K562 (cell line): ENCODE measurements around the gene RRAS. TPM values are rescaled to one million over a fixed set of nuclear protein-coding genes. Genes with fewer than 3 reads are reported as not detected.

Experiments used
- CBX2 ChIP-seq: fragments of 200-600 bp; sonication (generic); IDR thresholded peaks from one replicate; pipeline ENCODE4 v1.6.1; 2012; ENCODE audit warnings: mild to moderate bottlenecking, low read length, inconsistent platforms; ENCODE audit not compliant: insufficient read depth, poor library complexity, severe bottlenecking
- CBX8 ChIP-seq: fragments of 200-600 bp; sonication (generic); IDR thresholded peaks from 2 replicates; pipeline ENCODE4 v1.6.1; 2012; ENCODE audit warnings: borderline replicate concordance, mixed run types, low read depth, mild to moderate bottlenecking, moderate library complexity, mixed read lengths, low read length, control low read depth, inconsistent platforms; ENCODE audit not compliant: poor library complexity, severe bottlenecking; ENCODE audit errors: extremely low read depth
- CEBPG ChIP-seq, 3 experiments: fragments of 200-800 bp in 1 of 3; sonication (Bioruptor generic) in 1 of 3; sonication (generic) in 1 of 3; formaldehyde crosslinking in 1 of 3; IDR thresholded peaks in 2 of 3; conservative IDR thresholded peaks in 1 of 3; 2 replicates each; pipeline versions ENCODE4 v1.6.1 to v1.8.0; 2016 to 2022; ENCODE audit warnings: missing compliant biosample characterization in 2 of 3, missing genetic modification characterization in 2 of 3, mild to moderate bottlenecking in 1 of 3, missing genetic modification reagents in 1 of 3
- ELF2 ChIP-seq: fragments of 250-450 bp; sonication (Bioruptor Pico); IDR thresholded peaks from 2 replicates; pipeline ENCODE4 v1.5.0; 2021; ENCODE audit warnings: mild to moderate bottlenecking
- HCFC1 ChIP-seq: IDR thresholded peaks from 2 replicates; pipeline ENCODE4 v1.6.1; 2012; ENCODE audit warnings: low read depth, low read length, improper control_type of control experiment
- HMG20B ChIP-seq: fragments of 250-450 bp; sonication (Bioruptor Pico); IDR thresholded peaks from 2 replicates; pipeline ENCODE4 v1.5.0; 2021; ENCODE audit warnings: mild to moderate bottlenecking
- HNRNPH1 ChIP-seq: fragments of 200-400 bp; formaldehyde crosslinking; optimal IDR thresholded peaks from 2 replicates; pipeline ENCODE3; 2017; ENCODE audit warnings: low read depth, mild to moderate bottlenecking, low read length, moderate library complexity
- MITF ChIP-seq: IDR thresholded peaks from 2 replicates; pipeline ENCODE4 v1.6.1; 2014; ENCODE audit warnings: antibody characterized with exemption
- MTA3 ChIP-seq: fragments of 450-650 bp; formaldehyde crosslinking; IDR thresholded peaks from 2 replicates; pipeline ENCODE4 v1.6.1; 2017; ENCODE audit warnings: mild to moderate bottlenecking, borderline replicate concordance
- NCOR1 ChIP-seq: fragments of 450-650 bp; IDR thresholded peaks from 2 replicates; pipeline ENCODE4 v1.6.1; 2016; ENCODE audit warnings: mild to moderate bottlenecking, moderate library complexity
- NFXL1 ChIP-seq: fragments of 450-650 bp; formaldehyde crosslinking; IDR thresholded peaks from 2 replicates; pipeline ENCODE4 v1.4.0; 2021; ENCODE audit warnings: mild to moderate bottlenecking
- PPARD ChIP-seq: fragments of 250-450 bp; sonication (Bioruptor Pico); IDR thresholded peaks from 2 replicates; pipeline ENCODE4 v1.8.0; 2022; ENCODE audit warnings: inconsistent platforms, mild to moderate bottlenecking, moderate library complexity
- RB1 ChIP-seq: fragments of 450-650 bp; IDR thresholded peaks from 2 replicates; pipeline ENCODE4 v1.6.1; 2017; ENCODE audit warnings: low read depth, mild to moderate bottlenecking
- RBM17 ChIP-seq: fragments of 200-400 bp; formaldehyde crosslinking; IDR thresholded peaks from 2 replicates; pipeline ENCODE4 v1.6.1; 2017; ENCODE audit warnings: low read depth, mild to moderate bottlenecking, low read length, borderline replicate concordance
- RFX1 ChIP-seq: fragments of 450-650 bp; IDR thresholded peaks from 2 replicates; pipeline ENCODE4 v1.6.1; 2016; ENCODE audit warnings: mild to moderate bottlenecking, moderate library complexity
- RHOXF2B ChIP-seq: fragments of 250-450 bp; sonication (Bioruptor Pico); conservative IDR thresholded peaks from 2 replicates; pipeline ENCODE4 v1.5.1; 2021
- SREBF2 ChIP-seq: sonication (generic); formaldehyde crosslinking; IDR thresholded peaks from 2 replicates; pipeline ENCODE4 v1.4.0; 2020; ENCODE audit warnings: mild to moderate bottlenecking, missing genetic modification reagents
- TCF7L2 ChIP-seq: fragments of 150-350 bp; IDR thresholded peaks from 2 replicates; pipeline ENCODE4 v1.6.1; 2016; ENCODE audit warnings: low read depth, mild to moderate bottlenecking, low read length, moderate library complexity
- YY1 ChIP-seq, 3 experiments: IDR thresholded peaks; 2 replicates each; pipeline ENCODE4 v1.6.1; 2011; ENCODE audit warnings: low read length in 2 of 3, mild to moderate bottlenecking in 2 of 3, moderate library complexity in 2 of 3, borderline replicate concordance in 1 of 3, control low read depth in 1 of 3, low read depth in 1 of 3; ENCODE audit not compliant: insufficient read depth in 3 of 3, insufficient replicate concordance in 2 of 3, control insufficient read depth in 1 of 3, insufficient read length in 1 of 3; ENCODE audit errors: extremely low read depth in 1 of 3
- ZBTB12 ChIP-seq: fragments of 250-450 bp; sonication (Bioruptor Pico); IDR thresholded peaks from 2 replicates; pipeline ENCODE4 v1.4.0; 2020
- ZNF12 ChIP-seq: sonication (generic); formaldehyde crosslinking; IDR thresholded peaks from 2 replicates; pipeline ENCODE4 v1.4.0; 2020; ENCODE audit warnings: mild to moderate bottlenecking, missing genetic modification reagents
- ZNF253 ChIP-seq: fragments of 250-450 bp; sonication (Bioruptor Pico); conservative IDR thresholded peaks from 2 replicates; pipeline ENCODE4 v1.6.1; 2021; ENCODE audit warnings: mild to moderate bottlenecking
- ZNF263 ChIP-seq: sonication (generic); formaldehyde crosslinking; IDR thresholded peaks from 2 replicates; pipeline ENCODE4 v1.8.0; 2022; ENCODE audit warnings: mild to moderate bottlenecking, missing genetic modification reagents, borderline replicate concordance
- ZNF561 ChIP-seq: fragments of 450-650 bp; formaldehyde crosslinking; conservative IDR thresholded peaks from 2 replicates; pipeline ENCODE4 v1.4.0; 2020; ENCODE audit warnings: mild to moderate bottlenecking, moderate library complexity
- ZNF589 ChIP-seq: fragments of 200-800 bp; sonication (Bioruptor generic); IDR thresholded peaks from 2 replicates; pipeline ENCODE4 v1.6.1; 2016; ENCODE audit warnings: low read depth, missing genetic modification characterization, missing compliant biosample characterization
- ZNF717 ChIP-seq: fragments of 250-450 bp; sonication (Bioruptor Pico); IDR thresholded peaks from 2 replicates; pipeline ENCODE4 v1.5.0; 2021
- polyA plus RNA-seq, 8 experiments: library from polyadenylated mRNA; depleted of rRNA in 4 of 8; stranded (reverse) in 5 of 8; unstranded in 3 of 8; fragments of >200 nt; fragmentation: Nextera tagmentation in 2 of 8; fragmentation: Illumina TruSeq in 1 of 8; extraction: Ambion mirVana in 2 of 8; extraction: Trizol in 1 of 8; gene quantifications; 2 replicates each; pipeline versions ENCODE4 v1.2.1 to v1.2.3, GENCODE V29; 2011 to 2014; ENCODE audit warnings: inconsistent platforms in 1 of 8, missing spikeins in 1 of 8
- total RNA-seq, 7 experiments: library from RNA; depleted of rRNA in 6 of 7; stranded (reverse); fragments of >200 nt in 6 of 7; fragmentation: Illumina TruSeq in 2 of 7; extraction: Trizol in 2 of 7; gene quantifications; 2 replicates each; pipeline versions ENCODE4 v1.2.1 to v1.2.3, GENCODE V29; 2011 to 2021; ENCODE audit warnings: low replicate concordance in 1 of 7

RRAS gene
- total and polyA plus RNA-seq, 9 of the 15 experiments (the other 6 are each of a cell fraction or from before 2014, with no cell fraction given) = 0.70 to 17.3 (median 8.2) TPM

- TF ChIP-seq ZBTB12 (CRISPR knock-in tag) (no peak), RFX1 (peak; percentile 90), HMG20B (CRISPR knock-in tag) (no peak), NFXL1 (CRISPR knock-in tag) (no peak), ZNF717 (CRISPR knock-in tag) (no peak), TCF7L2 (no peak), HCFC1 (0 out of 2 replicates have a peak, but pooled peaks have one; percentile 32), ZNF589 (CRISPR knock-in tag) (no peak), RB1 (peak; percentile 96), SREBF2 (CRISPR knock-in tag) (no peak), RHOXF2B (no peak), ZNF263 (no peak), YY1 (IDR thresholded peaks at IDR 0.05; ENCODE audit: borderline replicate concordance in 1 of 3, control insufficient read depth in 1 of 3, extremely low read depth in 1 of 3, insufficient read depth in 3 of 3, insufficient read length in 1 of 3, insufficient replicate concordance in 2 of 3, low read depth in 1 of 3, low read length in 2 of 3) (no peak), ZNF253 (no peak), PPARD (CRISPR knock-in tag) (no peak), CEBPG (CRISPR knock-in tag; IDR thresholded peaks at IDR 0.05) (no peak), CEBPG (tag; conservative IDR thresholded peaks at IDR 0.05 in 1 of 2, IDR thresholded peaks at IDR 0.05 in 1 of 2) (no peak), CBX2 (no peak), ELF2 (no peak), MTA3 (no peak), ZNF12 (no peak), HNRNPH1 (no peak), MITF (no peak), RBM17 (no peak), CBX8 (no peak), NCOR1 (no peak; the same call in 1 of the 2 replicates), ZNF561 (no peak)
Observed at GRCh38 chr19:49680421-49681351, 40.7 kb upstream of the RRAS start (continued).
